DMS53 treated with DMSO at 0.1 percent for 48 hours (cell line): ENCODE results near the gene XXYLT1.

Source experiments
- DNase-seq: peaks from one replicate; lab custom pipeline; 2025; ENCODE audit not compliant: unreplicated experiment; lab: John Stamatoyannopoulos, UW

The XXYLT1 gene

DNA sequence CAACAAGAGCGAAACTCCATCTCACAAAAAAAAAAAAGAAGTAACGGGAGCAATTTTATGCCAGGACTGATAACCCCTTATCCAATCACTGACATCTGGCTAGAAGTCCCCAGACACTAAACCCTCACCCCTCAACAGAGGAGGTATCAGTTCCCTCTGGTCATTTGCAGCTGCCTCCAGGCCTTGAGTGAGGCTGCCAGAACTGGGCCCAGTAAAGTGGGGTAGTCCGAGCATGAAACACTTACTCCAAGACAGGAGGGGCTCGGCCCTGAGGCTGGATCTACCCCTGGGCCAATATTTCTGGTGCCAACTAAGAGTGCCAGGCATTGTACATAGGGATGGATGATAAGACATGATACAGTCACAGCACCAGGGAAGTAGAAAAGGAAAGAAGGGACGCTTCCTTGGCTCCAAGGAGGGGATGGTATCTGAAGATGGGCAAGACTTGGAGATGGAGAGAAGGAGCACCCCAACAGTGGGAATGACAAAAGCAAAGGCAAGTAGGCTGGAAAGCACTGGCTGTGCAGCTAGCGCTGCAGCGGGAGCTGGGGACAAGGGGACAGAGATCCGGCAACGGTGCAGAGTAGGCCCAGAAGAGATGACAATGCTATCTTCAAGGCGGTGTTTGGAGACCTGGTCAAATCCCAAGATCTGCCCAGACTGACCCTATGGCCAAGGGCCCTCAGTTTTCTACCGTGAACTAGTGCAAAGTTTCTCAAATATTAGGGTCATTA, 2.2 kb downstream of the XXYLT1 start:
- DNase-seq: no peak

- no peak for DNase-seq
Measured at GRCh38 chr3:195267096-195267495, 3.9 kb downstream of the XXYLT1 start.

GRCh38 chr3:195266428-195266827, 4.5 kb downstream of the XXYLT1 start:
- DNase-seq: no peak

DNA sequence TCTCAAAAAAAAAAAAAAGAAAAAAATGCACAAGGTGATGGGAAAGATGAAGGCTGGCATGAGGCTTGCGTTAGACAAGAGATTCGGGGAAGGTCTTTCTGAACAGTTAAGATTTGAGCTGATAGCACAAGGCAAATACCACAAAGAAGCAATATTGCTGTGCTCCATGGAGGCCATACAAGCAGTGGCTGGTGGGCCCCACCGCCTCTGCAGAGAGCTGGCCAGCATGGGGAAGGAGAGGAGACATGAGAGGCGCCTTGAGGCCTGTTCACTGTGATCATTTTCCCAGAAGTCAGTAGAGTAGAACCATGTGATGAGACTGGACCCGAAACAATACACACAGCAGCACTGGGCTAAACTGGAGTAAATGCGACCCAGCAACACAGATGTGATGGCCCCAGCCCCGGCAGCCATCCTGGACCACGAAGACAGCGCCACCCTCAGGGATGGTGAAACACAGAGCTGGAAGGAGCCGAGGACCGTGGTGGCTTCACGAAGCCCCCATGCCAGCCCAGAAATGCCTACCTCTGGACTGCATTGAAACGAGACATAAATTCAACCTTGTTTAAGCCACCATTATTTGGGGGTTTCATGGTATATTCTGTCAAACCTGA, 5.5 kb downstream of the XXYLT1 start:
- DNase-seq: no peak

DNA sequence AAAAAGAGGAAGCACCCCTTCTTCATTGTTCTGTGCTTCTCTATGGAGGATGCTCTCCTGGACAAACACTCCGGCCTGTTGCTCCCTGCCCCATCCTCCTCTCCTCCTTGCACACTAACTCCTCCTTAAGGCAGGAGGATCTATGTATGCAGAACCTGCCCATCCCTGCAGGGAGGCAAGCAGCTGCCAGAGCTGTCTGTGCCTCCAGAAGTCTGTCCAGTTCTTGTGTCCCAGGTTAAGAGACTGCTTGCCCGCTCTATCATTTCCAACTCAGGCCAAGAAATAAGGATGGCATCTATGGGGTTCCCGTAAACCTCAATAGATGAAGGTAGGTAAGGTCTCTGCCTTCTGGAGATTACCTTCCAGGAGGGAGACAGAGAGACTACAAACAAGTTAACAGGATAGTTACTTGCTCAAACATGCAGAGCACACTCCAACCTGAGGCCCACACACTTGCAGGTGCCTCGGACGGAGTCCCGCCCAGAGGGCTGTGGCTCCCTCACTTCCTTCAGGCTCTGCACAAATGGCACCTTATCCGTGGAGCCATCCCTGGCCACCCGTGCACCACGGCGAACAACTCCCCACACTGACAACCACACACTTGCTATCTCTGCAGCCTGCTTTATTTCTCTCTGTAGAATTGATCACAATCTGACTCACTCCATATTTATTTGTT, 6.9 kb downstream of the XXYLT1 start:
- DNase-seq: no peak

DNA sequence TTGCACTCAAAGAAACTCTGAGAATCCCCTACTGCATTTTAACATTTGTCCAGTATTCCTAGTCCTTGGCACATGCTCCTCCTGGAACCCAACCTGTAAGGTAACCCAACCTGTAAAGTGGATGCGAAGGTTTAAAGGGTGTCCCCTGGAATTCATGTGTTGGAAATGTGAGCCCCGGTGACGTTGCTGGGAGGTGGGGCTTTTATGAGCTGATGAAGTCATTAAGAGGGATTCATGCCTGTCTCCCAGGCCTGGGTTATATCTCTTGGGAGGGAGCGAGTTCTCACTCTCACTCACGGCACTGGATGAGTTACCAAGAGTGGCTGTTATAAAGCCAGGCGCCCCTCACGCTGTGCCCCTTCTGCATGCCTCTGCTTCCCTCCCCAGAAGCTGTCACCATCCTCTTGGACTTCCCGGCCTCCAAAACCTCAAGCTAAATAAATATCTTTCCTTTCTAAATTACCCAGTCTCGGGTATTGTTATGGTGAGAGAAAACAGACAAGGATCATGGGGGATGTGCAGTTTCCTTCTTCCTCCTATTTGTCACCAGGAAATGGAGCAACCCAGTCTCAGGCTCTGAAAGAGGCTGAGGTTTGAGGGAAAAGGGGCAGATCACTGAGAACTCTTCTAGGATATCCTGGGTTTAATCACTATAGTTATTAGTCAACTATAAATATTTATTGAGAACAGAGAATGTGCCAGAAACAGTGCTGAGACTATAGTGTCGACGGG, 7.6 kb downstream of the XXYLT1 start:
- no peak for DNase-seq

DNA sequence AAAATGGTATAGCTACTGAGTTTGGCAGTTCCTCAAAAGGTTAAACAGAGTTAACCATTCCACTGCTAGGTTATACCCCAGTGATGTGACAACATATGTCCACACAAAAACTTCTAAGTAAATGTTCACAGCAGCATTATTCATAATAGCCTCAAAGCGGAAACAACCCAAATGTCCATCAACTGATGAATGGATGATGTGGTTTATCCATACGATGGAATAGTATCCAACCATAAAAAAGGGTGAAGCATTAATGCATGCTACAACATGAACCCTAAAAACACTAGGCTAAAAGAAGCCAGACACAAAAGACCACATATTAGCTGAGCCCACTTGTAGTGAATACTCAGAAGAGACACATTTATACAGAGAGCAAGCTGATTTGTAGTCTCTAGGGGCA, 9.0 kb downstream of the XXYLT1 start:
- no peak for DNase-seq

- peak; percentile 81 for DNase-seq
Measured at GRCh38 chr3:195260280-195260905, 10.6 kb downstream of the XXYLT1 start.

GRCh38 chr3:195259475-195260279, 11.3 kb downstream of the XXYLT1 start:
- peak; percentile 48 for DNase-seq

DNA sequence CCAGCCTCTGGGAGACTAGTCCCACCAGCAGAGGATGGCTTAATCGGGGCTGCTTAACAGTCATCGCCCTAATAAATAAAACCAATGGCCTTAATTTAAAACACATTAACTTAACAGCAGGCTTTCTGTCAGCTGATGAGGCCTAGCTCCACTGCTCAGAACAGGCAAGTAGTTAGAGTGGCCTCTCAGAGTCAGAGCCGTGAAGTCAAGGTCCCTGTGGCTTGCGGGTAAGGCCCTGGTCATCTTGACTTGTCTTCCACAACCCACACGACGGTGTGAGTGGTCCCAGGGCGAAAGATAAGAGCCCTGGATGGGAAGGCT, 11.8 kb downstream of the XXYLT1 start:
- DNase-seq: no peak

GRCh38 chr3:195258449-195259153, 12.4 kb downstream of the XXYLT1 start:
- DNase-seq: no peak

DNA sequence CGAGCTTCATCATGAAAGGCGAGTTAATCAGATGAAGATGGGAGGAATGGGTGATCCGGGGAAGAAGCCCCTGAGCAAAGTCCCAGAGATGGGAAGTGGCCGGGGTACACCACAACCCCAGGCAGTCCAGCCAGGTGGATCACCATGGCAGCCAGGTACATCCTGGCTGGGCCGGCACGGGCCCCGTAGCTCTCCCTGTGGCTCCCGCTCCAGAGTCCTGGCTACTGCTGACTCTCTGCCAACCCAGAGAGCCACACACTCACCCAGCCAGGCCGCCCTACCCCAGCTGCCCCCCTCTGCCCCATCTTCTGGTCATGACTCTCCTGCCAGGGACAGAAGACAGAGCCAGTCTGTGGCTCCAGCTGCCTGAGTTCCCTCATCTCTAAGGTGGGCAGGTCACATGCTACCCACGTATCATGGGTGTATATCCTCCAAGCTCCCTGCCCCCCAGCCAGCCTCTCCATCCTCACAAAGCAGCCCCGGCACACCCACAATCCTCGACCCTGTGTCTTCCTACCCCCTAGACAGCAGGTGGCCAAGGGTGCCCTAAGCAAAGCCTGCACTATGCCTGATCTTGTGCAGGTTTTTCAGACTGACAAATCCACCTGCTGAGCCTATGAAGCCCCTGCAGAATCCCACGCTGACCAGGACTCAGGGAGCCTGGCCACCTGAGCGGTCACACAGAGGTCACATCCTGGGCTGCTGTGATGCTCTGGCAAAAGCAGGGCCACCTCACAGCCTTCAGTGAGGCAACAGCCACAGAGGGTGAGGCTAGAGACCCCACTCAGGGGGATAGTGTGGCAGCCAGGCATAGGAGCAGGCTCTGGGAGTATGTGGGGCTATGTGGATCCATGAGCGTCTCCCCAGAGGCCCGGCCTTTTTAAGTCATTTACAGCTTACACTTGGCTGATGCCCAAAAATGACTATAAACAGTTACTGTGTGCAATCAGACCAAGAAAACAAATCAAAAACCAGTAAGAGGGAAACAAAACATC, 13.2 kb downstream of the XXYLT1 start:
- DNase-seq: no peak

- no peak for DNase-seq
Measured at GRCh38 chr3:195256639-195257453, 14.1 kb downstream of the XXYLT1 start.

DNA sequence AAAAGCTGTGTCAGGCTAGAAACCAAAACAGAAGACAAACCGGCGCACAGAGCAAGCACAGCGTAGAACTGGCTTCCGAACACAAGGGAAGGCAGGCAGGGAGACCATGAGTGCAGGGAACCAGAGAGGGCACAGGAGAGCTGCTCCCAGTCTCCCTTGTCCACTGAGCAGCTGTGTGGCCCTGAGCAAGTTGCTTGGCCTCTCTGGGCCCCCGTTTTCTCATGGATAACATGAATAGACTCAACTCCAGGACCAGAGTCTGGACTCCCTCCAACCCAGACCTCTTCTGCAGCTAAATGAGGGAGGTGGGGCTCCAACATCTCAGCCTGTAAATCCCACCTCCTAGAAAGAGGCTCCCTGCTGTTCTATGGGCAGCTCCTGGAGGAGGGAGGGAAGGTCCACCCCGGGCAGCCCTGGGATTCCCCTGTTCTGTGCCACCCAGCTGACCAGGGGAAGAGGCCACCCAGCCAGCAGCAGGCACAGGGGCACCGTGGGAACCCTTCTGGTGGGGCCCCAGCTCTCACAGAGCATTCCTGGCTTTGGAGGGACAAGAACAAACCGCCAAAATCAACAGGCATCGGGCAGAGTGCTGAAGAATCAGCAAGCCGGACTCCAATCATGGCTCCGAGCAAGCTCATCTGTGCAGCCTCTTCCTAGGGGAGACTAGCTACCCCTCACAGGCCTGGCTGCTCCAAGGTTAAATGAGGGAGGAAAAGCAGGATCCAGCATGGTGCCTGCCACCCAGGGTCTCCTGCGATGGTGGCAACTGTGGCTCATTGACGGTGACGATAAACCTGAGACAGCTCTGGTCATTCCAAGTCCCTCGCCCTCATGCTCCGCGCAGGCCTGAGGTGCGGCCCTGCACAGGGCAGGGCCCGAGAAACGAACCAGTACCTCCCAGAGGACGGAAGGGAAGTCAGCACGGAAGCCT, 15.1 kb downstream of the XXYLT1 start:
- no peak for DNase-seq

DNA sequence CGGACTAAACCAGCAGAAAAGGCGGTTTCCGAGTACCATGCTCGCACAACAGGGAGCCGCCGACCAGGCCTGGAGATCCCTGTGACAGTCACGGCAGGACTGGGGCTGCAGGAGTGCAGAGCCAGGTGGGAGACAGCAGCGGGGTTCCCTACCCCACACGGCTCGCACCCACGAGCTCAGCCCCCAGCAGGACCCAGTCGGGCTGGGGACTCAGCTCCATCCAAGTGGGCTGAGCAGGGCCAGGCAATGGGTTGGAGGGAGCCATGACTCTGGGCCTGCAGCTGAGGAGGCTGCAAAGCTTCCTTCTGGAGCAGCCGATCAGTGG, 15.8 kb downstream of the XXYLT1 start:
- DNase-seq: no peak

GRCh38 chr3:195254454-195255175, 16.3 kb downstream of the XXYLT1 start:
- no peak for DNase-seq
